GM23338 (cell line): ENCODE results near the gene SERPINA5. TPM values are rescaled to one million over a fixed set of nuclear protein-coding genes. Genes with fewer than 3 reads are reported as not detected.

ENCODE experiments used
- ATAC-seq: fragments of 200-7000 bp; cut with Tn5 transposase; 3 replicates; pipeline ENCODE4 v1.9.1; 2020
- DNase-seq: peaks from one replicate; pipeline ENCODE4 v3.0.0-alpha.2; 2015; ENCODE audit warnings: low spot score
- H2AFZ ChIP-seq: fragments of 200-600 bp; sonication (generic); 2 replicates; pipeline ENCODE4 v1.8.0; 2016; ENCODE audit warnings: antibody characterized with exemption, mild to moderate bottlenecking, moderate library complexity
- H3F3A ChIP-seq: fragments of 200-600 bp; sonication (generic); replicated peaks from 2 replicates; pipeline ENCODE4 v1.8.0; 2017; ENCODE audit warnings: antibody characterized with exemption, mixed run types, low read depth
- H3K27ac ChIP-seq: fragments of 200-600 bp; sonication (generic); 2 replicates; pipeline ENCODE4 v1.6.1; 2016; ENCODE audit warnings: low read depth
- H3K27me3 ChIP-seq: fragments of 200-600 bp; sonication (generic); 2 replicates; pipeline ENCODE4 v1.8.0; 2016; ENCODE audit warnings: mild to moderate bottlenecking, mixed run types, moderate library complexity; ENCODE audit not compliant: insufficient read depth
- H3K36me3 ChIP-seq: fragments of 200-600 bp; sonication (generic); 2 replicates; pipeline ENCODE4 v1.8.0; 2016; ENCODE audit warnings: mild to moderate bottlenecking; ENCODE audit not compliant: insufficient read depth
- H3K4me1 ChIP-seq: fragments of 200-600 bp; sonication (generic); 2 replicates; pipeline ENCODE4 v1.8.0; 2016; ENCODE audit warnings: mild to moderate bottlenecking, moderate library complexity; ENCODE audit not compliant: insufficient read depth
- H3K4me2 ChIP-seq: fragments of 200-600 bp; sonication (generic); 2 replicates; pipeline ENCODE4 v1.7.1; 2017; ENCODE audit warnings: mixed run types
- H3K4me3 ChIP-seq: fragments of 200-600 bp; sonication (generic); 2 replicates; pipeline ENCODE4 v1.6.1; 2016; ENCODE audit warnings: mixed run types
- H3K79me2 ChIP-seq: fragments of 200-600 bp; sonication (generic); replicated peaks from 2 replicates; pipeline ENCODE4 v1.8.0; 2017; ENCODE audit warnings: mild to moderate bottlenecking; ENCODE audit not compliant: insufficient read depth
- H3K9me2 ChIP-seq: fragments of 200-600 bp; sonication (generic); 2 replicates; pipeline ENCODE4 v1.8.0; 2017; ENCODE audit not compliant: insufficient read depth
- H4K20me1 ChIP-seq: fragments of 200-600 bp; sonication (generic); replicated peaks from 2 replicates; pipeline ENCODE4 v1.8.0; 2017; ENCODE audit warnings: mild to moderate bottlenecking; ENCODE audit not compliant: insufficient read depth
- H3K27ac Mint-ChIP-seq: 2 replicates; pipeline ENCODE4 v1.8.0; 2020; ENCODE audit warnings: inconsistent platforms, mild to moderate bottlenecking, moderate library complexity, mixed read lengths
- H3K27me3 Mint-ChIP-seq: 3 replicates; pipeline ENCODE4 v1.8.0; 2022; ENCODE audit warnings: low read depth, mild to moderate bottlenecking, moderate library complexity, mixed read lengths, inconsistent platforms; ENCODE audit not compliant: insufficient read depth, poor library complexity
- H3K36me3 Mint-ChIP-seq: 3 replicates; pipeline ENCODE4 v1.8.0; 2021; ENCODE audit warnings: low read depth, mild to moderate bottlenecking, inconsistent platforms, moderate library complexity, mixed read lengths
- H3K4me1 Mint-ChIP-seq: 3 replicates; pipeline ENCODE4 v1.8.0; 2020; ENCODE audit warnings: mild to moderate bottlenecking, inconsistent platforms, mixed read lengths
- H3K4me3 Mint-ChIP-seq: 3 replicates; pipeline ENCODE4 v1.8.0; 2021; ENCODE audit warnings: moderate library complexity, mild to moderate bottlenecking, inconsistent platforms, mixed read lengths
- H3K9me3 Mint-ChIP-seq: 3 replicates; pipeline ENCODE4 v1.8.0; 2020; ENCODE audit warnings: moderate library complexity, mild to moderate bottlenecking, inconsistent platforms, mixed read lengths
- CREB1 ChIP-seq: fragments of 250-450 bp; sonication (Bioruptor Pico); IDR thresholded peaks from 2 replicates; pipeline ENCODE4 v1.5.0; 2020; ENCODE audit warnings: low read depth, mild to moderate bottlenecking, moderate library complexity
- EZH2 ChIP-seq: fragments of 200-600 bp; sonication (generic); IDR thresholded peaks from one replicate; pipeline ENCODE4 v1.8.0; 2017; ENCODE audit warnings: antibody characterized with exemption, mild to moderate bottlenecking, low read depth; ENCODE audit not compliant: unreplicated experiment
- EZH2phosphoT487 ChIP-seq: fragments of 200-600 bp; sonication (generic); IDR thresholded peaks from one replicate; pipeline ENCODE4 v1.8.1; 2018; ENCODE audit warnings: antibody characterized with exemption; ENCODE audit not compliant: unreplicated experiment
- JUNB ChIP-seq: IDR thresholded peaks from one replicate; pipeline ENCODE4 v1.6.1; 2016; ENCODE audit warnings: antibody characterized with exemption; ENCODE audit not compliant: unreplicated experiment
- NANOG ChIP-seq: IDR thresholded peaks from 2 replicates; pipeline ENCODE4 v1.6.1; 2016; ENCODE audit warnings: antibody characterized with exemption, borderline replicate concordance
- POLR2AphosphoS5 ChIP-seq: IDR thresholded peaks from 2 replicates; pipeline ENCODE4 v1.6.1; 2016; ENCODE audit warnings: antibody characterized with exemption, low read depth
- STAT1 ChIP-seq: IDR thresholded peaks from one replicate; pipeline ENCODE4 v1.6.1; 2016; ENCODE audit warnings: antibody characterized with exemption; ENCODE audit not compliant: unreplicated experiment
- ZNF114 ChIP-seq: fragments of 250-450 bp; sonication (Bioruptor Pico); IDR thresholded peaks from 2 replicates; pipeline ENCODE4 v1.5.0; 2020; ENCODE audit warnings: mild to moderate bottlenecking, moderate library complexity
- ZNF331 ChIP-seq: fragments of 250-450 bp; sonication (Bioruptor Pico); IDR thresholded peaks from 2 replicates; pipeline ENCODE4 v1.5.0; 2020; ENCODE audit warnings: low read depth, mild to moderate bottlenecking, moderate library complexity
- polyA plus RNA-seq: library from polyadenylated mRNA; unstranded; fragments of >200 nt; fragmentation: Nextera tagmentation; extraction: Ambion mirVana; gene quantifications from 2 replicates; pipeline ENCODE4 v1.2.1, GENCODE V29; 2016
- total RNA-seq: library from RNA; depleted of rRNA; stranded (reverse); fragments of >200 nt; shearing (Covaris generic); gene quantifications from 2 replicates; pipeline ENCODE4 v1.2.3, GENCODE V29; 2014
- TF ChIP-seq, protein P1 (sequence below): IDR thresholded peaks from 2 replicates; pipeline ENCODE4 v1.6.1; 2016; ENCODE audit warnings: antibody characterized with exemption
- TF ChIP-seq, protein P2 (sequence below): IDR thresholded peaks from one replicate; pipeline ENCODE4 v1.6.1; 2018; ENCODE audit warnings: antibody characterized with exemption; ENCODE audit not compliant: unreplicated experiment
- TF ChIP-seq, protein P3 (sequence below): fragments of 250-450 bp; sonication (Bioruptor Pico); IDR thresholded peaks from 2 replicates; pipeline ENCODE4 v1.5.0; 2020; ENCODE audit warnings: mild to moderate bottlenecking, moderate library complexity
- TF ChIP-seq, protein P4 (sequence below), 2 experiments: fragments of 200-600 bp in 1 of 2; sonication (generic) in 1 of 2; conservative IDR thresholded peaks; 2 replicates each; pipeline versions ENCODE4 v1.5.1 to v1.6.1; 2016 to 2017; ENCODE audit warnings: antibody characterized with exemption in 2 of 2, low read depth in 2 of 2, mild to moderate bottlenecking in 2 of 2, moderate library complexity in 1 of 2

SERPINA5 gene
- total and polyA plus RNA-seq, 2 experiments from 2014 or later: 0.81 to 0.90 TPM

DNA sequence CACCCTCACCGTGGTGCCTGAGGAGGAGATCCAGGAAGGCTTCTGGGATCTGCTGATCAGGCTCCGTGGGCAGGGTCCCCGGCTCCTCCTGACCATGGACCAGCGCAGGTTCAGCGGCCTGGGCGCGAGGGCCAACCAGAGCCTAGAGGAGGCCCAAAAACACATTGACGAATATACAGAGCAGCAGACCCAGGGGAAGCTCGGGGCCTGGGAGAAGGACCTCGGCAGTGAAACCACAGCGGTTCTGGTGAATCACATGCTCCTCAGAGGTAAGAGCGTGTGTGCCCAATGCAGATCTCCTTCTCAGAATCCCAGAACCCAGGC, 60.4 kb downstream of the SERPINA5 start:
- Histone ChIP-seq H2AFZ (no peak overlapping the region), H3F3A (no peaks in the 10 kb centered on the region), H3K36me3 (no peaks in the 10 kb centered on the region), H3K4me2 (no peak overlapping the region), H3K9me2 (0 out of 2 replicates have a peak, but pooled peaks cover 5% of the 10 kb centered on the region), H3K27ac (no peak overlapping the region), H4K20me1 (no peaks in the 10 kb centered on the region), H3K79me2 (no peaks in the 10 kb centered on the region), H3K27me3 (no peaks in the 10 kb centered on the region), H3K4me1 (no peaks in the 10 kb centered on the region), H3K4me3 (no peak overlapping the region)
- Mint-ChIP-seq H3K36me3 (no peaks in the 10 kb centered on the region; the same call in 2 of the 3 replicates), H3K4me1 (no peaks in the 10 kb centered on the region), H3K9me3 (no peaks in the 10 kb centered on the region; the same call in 2 of the 3 replicates), H3K4me3 (no peak overlapping the region), H3K27me3 (peaks cover 6% of the 10 kb centered on the region), H3K27ac (no peak overlapping the region)
- no peak for ATAC-seq
- DNase-seq: no peak
- TF ChIP-seq STAT1 (no peak), ZNF331 (CRISPR knock-in tag) (no peak), EZH2phosphoT487 (no peak), ZNF114 (no peak), CREB1 (CRISPR knock-in tag) (no peak), EZH2 (no peak), NANOG (no peak), POLR2AphosphoS5 (no peak), JUNB (no peak)
- TF ChIP-seq, protein P1, sequence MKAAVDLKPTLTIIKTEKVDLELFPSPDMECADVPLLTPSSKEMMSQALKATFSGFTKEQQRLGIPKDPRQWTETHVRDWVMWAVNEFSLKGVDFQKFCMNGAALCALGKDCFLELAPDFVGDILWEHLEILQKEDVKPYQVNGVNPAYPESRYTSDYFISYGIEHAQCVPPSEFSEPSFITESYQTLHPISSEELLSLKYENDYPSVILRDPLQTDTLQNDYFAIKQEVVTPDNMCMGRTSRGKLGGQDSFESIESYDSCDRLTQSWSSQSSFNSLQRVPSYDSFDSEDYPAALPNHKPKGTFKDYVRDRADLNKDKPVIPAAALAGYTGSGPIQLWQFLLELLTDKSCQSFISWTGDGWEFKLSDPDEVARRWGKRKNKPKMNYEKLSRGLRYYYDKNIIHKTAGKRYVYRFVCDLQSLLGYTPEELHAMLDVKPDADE: no peak
- TF ChIP-seq, protein P2, sequence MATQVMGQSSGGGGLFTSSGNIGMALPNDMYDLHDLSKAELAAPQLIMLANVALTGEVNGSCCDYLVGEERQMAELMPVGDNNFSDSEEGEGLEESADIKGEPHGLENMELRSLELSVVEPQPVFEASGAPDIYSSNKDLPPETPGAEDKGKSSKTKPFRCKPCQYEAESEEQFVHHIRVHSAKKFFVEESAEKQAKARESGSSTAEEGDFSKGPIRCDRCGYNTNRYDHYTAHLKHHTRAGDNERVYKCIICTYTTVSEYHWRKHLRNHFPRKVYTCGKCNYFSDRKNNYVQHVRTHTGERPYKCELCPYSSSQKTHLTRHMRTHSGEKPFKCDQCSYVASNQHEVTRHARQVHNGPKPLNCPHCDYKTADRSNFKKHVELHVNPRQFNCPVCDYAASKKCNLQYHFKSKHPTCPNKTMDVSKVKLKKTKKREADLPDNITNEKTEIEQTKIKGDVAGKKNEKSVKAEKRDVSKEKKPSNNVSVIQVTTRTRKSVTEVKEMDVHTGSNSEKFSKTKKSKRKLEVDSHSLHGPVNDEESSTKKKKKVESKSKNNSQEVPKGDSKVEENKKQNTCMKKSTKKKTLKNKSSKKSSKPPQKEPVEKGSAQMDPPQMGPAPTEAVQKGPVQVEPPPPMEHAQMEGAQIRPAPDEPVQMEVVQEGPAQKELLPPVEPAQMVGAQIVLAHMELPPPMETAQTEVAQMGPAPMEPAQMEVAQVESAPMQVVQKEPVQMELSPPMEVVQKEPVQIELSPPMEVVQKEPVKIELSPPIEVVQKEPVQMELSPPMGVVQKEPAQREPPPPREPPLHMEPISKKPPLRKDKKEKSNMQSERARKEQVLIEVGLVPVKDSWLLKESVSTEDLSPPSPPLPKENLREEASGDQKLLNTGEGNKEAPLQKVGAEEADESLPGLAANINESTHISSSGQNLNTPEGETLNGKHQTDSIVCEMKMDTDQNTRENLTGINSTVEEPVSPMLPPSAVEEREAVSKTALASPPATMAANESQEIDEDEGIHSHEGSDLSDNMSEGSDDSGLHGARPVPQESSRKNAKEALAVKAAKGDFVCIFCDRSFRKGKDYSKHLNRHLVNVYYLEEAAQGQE: no peak
- TF ChIP-seq, protein P3, sequence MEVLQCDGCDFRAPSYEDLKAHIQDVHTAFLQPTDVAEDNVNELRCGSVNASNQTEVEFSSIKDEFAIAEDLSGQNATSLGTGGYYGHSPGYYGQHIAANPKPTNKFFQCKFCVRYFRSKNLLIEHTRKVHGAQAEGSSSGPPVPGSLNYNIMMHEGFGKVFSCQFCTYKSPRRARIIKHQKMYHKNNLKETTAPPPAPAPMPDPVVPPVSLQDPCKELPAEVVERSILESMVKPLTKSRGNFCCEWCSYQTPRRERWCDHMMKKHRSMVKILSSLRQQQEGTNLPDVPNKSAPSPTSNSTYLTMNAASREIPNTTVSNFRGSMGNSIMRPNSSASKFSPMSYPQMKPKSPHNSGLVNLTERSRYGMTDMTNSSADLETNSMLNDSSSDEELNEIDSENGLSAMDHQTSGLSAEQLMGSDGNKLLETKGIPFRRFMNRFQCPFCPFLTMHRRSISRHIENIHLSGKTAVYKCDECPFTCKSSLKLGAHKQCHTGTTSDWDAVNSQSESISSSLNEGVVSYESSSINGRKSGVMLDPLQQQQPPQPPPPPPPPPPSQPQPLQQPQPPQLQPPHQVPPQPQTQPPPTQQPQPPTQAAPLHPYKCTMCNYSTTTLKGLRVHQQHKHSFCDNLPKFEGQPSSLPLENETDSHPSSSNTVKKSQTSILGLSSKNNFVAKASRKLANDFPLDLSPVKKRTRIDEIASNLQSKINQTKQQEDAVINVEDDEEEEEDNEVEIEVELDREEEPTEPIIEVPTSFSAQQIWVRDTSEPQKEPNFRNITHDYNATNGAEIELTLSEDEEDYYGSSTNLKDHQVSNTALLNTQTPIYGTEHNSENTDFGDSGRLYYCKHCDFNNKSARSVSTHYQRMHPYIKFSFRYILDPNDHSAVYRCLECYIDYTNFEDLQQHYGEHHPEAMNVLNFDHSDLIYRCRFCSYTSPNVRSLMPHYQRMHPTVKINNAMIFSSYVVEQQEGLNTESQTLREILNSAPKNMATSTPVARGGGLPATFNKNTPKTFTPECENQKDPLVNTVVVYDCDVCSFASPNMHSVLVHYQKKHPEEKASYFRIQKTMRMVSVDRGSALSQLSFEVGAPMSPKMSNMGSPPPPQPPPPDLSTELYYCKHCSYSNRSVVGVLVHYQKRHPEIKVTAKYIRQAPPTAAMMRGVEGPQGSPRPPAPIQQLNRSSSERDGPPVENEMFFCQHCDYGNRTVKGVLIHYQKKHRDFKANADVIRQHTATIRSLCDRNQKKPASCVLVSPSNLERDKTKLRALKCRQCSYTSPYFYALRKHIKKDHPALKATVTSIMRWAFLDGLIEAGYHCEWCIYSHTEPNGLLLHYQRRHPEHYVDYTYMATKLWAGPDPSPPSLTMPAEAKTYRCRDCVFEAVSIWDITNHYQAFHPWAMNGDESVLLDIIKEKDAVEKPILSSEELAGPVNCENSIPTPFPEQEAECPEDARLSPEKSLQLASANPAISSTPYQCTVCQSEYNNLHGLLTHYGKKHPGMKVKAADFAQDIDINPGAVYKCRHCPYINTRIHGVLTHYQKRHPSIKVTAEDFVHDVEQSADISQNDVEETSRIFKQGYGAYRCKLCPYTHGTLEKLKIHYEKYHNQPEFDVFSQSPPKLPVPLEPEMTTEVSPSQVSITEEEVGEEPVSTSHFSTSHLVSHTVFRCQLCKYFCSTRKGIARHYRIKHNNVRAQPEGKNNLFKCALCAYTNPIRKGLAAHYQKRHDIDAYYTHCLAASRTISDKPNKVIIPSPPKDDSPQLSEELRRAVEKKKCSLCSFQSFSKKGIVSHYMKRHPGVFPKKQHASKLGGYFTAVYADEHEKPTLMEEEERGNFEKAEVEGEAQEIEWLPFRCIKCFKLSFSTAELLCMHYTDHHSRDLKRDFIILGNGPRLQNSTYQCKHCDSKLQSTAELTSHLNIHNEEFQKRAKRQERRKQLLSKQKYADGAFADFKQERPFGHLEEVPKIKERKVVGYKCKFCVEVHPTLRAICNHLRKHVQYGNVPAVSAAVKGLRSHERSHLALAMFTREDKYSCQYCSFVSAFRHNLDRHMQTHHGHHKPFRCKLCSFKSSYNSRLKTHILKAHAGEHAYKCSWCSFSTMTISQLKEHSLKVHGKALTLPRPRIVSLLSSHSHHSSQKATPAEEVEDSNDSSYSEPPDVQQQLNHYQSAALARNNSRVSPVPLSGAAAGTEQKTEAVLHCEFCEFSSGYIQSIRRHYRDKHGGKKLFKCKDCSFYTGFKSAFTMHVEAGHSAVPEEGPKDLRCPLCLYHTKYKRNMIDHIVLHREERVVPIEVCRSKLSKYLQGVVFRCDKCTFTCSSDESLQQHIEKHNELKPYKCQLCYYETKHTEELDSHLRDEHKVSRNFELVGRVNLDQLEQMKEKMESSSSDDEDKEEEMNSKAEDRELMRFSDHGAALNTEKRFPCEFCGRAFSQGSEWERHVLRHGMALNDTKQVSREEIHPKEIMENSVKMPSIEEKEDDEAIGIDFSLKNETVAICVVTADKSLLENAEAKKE (CRISPR knock-in tag): no peak
- TF ChIP-seq, protein P4, sequence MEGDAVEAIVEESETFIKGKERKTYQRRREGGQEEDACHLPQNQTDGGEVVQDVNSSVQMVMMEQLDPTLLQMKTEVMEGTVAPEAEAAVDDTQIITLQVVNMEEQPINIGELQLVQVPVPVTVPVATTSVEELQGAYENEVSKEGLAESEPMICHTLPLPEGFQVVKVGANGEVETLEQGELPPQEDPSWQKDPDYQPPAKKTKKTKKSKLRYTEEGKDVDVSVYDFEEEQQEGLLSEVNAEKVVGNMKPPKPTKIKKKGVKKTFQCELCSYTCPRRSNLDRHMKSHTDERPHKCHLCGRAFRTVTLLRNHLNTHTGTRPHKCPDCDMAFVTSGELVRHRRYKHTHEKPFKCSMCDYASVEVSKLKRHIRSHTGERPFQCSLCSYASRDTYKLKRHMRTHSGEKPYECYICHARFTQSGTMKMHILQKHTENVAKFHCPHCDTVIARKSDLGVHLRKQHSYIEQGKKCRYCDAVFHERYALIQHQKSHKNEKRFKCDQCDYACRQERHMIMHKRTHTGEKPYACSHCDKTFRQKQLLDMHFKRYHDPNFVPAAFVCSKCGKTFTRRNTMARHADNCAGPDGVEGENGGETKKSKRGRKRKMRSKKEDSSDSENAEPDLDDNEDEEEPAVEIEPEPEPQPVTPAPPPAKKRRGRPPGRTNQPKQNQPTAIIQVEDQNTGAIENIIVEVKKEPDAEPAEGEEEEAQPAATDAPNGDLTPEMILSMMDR (conservative IDR thresholded peaks at IDR 0.05; ENCODE audit: low read depth in 2 of 2): no peak
